Nephron progenitor cell (in vitro differentiated cells): ENCODE measurements around the gene LPP.
A peak's percentile ranks its signal among the peaks of the same experiment; 100 is the strongest.

Experiments used
- DNase-seq: peaks from one replicate; pipeline ENCODE4 v3.0.0; 2021
- H3K27ac Mint-ChIP-seq: 2 replicates; pipeline ENCODE4 v1.8.0; 2021; ENCODE audit warnings: mild to moderate bottlenecking, moderate library complexity, mixed read lengths
- H3K27me3 Mint-ChIP-seq: 2 replicates; pipeline ENCODE4 v1.8.0; 2021; ENCODE audit warnings: mild to moderate bottlenecking, low read depth, mixed read lengths; ENCODE audit not compliant: poor library complexity
- H3K36me3 Mint-ChIP-seq: 2 replicates; pipeline ENCODE4 v1.8.0; 2021; ENCODE audit warnings: low read depth, mixed read lengths
- H3K4me1 Mint-ChIP-seq: 2 replicates; pipeline ENCODE4 v1.8.0; 2021; ENCODE audit warnings: mixed read lengths
- H3K4me3 Mint-ChIP-seq: 2 replicates; pipeline ENCODE4 v1.8.0; 2021; ENCODE audit warnings: mild to moderate bottlenecking, moderate library complexity, mixed read lengths
- H3K9me3 Mint-ChIP-seq: 2 replicates; pipeline ENCODE4 v1.8.0; 2021; ENCODE audit warnings: mild to moderate bottlenecking, moderate library complexity, mixed read lengths
- TF ChIP-seq, protein P1 (sequence below): fragments of 200-600 bp; sonication (generic); IDR thresholded peaks from 2 replicates; pipeline ENCODE4 v1.5.0; 2021; ENCODE audit warnings: antibody characterized with exemption

LPP gene

DNA sequence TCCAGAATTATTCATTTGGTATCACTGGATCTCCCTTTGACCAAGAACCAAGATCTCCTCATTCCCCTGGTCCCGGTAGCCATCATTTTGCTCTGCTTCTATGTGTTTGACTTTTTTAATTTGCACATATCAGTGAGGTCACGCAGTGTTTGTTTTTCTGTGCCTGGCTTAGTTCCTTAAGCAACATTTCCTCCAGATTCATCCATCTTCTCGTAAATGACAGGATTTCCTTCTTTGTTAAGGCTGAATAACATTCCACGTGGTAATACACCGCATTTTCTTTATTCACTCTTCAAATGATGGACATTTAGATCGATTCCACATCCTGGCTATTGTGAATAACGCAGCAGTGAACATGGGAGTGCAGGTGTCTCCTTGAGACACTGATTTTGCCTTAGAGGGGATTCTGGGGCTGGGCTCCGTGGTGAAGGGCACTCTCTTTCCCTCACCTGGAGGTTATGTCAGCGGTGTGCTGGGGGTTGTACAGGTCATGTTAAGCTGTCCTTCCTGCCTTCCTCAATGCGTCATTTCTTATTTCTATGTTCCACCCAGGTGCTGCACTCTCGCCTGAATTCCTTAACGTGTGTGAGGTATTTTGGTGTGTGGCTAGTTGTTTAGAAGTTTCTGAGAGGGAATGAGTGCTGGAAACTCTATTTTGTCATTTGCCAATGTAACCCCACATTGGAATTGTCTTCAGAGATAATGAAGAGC lies 212.2 kb downstream of the LPP start:
- Mint-ChIP-seq H3K36me3 (peaks cover 4% of the 10 kb centered on the region), H3K9me3 (no peaks in the 10 kb centered on the region), H3K27me3 (no peaks in the 10 kb centered on the region), H3K27ac (peak overlapping the region; percentile 74), H3K4me1 (peaks cover 40% of the 10 kb centered on the region), H3K4me3 (no peak overlapping the region)
- TF ChIP-seq, protein P1, sequence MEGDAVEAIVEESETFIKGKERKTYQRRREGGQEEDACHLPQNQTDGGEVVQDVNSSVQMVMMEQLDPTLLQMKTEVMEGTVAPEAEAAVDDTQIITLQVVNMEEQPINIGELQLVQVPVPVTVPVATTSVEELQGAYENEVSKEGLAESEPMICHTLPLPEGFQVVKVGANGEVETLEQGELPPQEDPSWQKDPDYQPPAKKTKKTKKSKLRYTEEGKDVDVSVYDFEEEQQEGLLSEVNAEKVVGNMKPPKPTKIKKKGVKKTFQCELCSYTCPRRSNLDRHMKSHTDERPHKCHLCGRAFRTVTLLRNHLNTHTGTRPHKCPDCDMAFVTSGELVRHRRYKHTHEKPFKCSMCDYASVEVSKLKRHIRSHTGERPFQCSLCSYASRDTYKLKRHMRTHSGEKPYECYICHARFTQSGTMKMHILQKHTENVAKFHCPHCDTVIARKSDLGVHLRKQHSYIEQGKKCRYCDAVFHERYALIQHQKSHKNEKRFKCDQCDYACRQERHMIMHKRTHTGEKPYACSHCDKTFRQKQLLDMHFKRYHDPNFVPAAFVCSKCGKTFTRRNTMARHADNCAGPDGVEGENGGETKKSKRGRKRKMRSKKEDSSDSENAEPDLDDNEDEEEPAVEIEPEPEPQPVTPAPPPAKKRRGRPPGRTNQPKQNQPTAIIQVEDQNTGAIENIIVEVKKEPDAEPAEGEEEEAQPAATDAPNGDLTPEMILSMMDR, result no peak
- DNase-seq, result no peak

DNA sequence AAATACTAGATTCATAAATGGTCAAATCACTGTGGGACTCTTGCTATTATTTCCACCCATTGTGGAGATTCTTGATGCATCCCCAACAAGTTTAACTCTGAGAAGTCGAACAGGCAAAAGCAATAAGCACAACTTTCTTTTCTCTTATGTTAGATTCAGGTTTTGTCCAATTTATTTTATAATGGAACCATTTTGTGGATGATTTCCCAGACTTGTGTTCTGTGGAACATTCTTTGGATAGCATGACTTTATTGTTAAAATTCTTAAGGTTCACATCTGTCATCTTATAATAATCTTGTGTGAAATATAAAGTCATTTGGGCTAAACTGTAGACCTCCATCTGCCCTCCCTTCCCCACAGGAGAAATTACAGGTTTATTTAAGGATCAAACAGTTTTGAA lies 213.7 kb downstream of the LPP start:
- H3K36me3 Mint-ChIP-seq, result peaks cover 4% of the 10 kb centered on the region
- H3K27ac Mint-ChIP-seq, result peak overlapping the region; percentile 32
- peaks cover 34% of the 10 kb centered on the region for H3K4me1 Mint-ChIP-seq
- peaks cover 5% of the 10 kb centered on the region for H3K9me3 Mint-ChIP-seq
- TF ChIP-seq, protein P1, result no peak
- DNase-seq, result no peak
- no peak overlapping the region for H3K4me3 Mint-ChIP-seq
- H3K27me3 Mint-ChIP-seq, result no peaks in the 10 kb centered on the region

DNA sequence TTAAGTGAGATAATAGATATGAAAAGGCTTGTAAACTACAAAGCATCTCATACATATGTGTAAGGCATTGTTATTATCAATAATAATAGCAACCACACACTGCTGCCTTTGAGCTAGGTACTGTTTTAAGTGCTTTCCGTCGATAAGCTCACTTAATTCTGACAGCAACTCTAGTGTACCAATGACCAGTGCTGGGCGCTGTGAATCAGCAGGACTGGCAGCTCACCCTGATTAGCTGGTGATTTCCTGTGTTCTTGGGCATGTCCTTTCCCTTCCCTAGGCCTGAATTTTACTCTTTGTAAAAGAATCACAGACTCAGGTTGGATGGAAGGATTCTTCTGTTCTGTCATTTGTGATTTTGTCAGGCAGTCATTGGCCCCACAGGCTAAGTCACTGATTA lies 215.6 kb downstream of the LPP start:
- peaks cover 8% of the 10 kb centered on the region for H3K36me3 Mint-ChIP-seq

DNA sequence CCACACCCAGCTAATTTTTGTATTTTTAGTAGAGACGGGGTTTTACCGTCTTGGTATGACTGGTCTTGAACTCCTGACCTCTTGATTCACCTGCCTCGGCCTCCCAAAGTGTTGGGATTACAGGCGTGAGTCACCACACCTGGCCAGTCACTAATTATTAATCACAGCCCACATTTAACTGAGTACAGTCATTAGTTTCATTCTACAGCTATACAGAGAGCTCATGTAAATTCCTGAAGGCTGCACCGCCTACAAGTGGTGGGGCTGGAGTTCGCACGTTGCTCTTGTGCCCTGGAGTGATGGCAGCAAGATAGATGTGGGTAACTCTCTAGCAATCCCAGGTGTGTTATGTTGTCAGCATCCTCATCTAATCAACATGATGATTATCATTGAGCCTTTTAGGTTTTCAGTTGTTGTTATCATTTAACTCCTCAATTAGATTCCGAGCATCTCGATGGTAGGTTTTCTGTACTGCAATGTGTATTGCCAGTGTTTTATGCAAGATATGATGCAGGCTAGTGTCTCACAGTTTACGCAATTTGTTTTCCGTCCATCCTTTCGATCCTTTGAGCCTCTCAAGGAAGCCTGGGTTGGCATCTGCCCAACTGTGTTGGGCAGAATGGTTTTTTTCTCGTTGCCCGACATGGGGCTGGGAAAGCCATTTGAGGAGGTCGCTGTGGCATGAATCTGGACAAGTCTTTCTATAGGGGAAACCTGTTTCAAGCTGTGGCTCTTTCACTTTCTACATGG lies 216.3 kb downstream of the LPP start:
- TF ChIP-seq, protein P1, result no peak
- peaks cover 15% of the 10 kb centered on the region for H3K9me3 Mint-ChIP-seq
- peaks cover 21% of the 10 kb centered on the region for H3K4me1 Mint-ChIP-seq
- H3K4me3 Mint-ChIP-seq, result no peak overlapping the region
- peaks cover 10% of the 10 kb centered on the region for H3K36me3 Mint-ChIP-seq
- H3K27ac Mint-ChIP-seq, result no peak overlapping the region
- no peak for DNase-seq
- no peaks in the 10 kb centered on the region for H3K27me3 Mint-ChIP-seq

More for the DNA sequence above, 215.6 kb downstream of the LPP start:
- Mint-ChIP-seq H3K9me3 (peaks cover 12% of the 10 kb centered on the region), H3K4me1 (peaks cover 28% of the 10 kb centered on the region), H3K4me3 (no peak overlapping the region), H3K27me3 (no peaks in the 10 kb centered on the region), H3K27ac (no peak overlapping the region)
- TF ChIP-seq, protein P1, result no peak
- DNase-seq, result no peak

DNA sequence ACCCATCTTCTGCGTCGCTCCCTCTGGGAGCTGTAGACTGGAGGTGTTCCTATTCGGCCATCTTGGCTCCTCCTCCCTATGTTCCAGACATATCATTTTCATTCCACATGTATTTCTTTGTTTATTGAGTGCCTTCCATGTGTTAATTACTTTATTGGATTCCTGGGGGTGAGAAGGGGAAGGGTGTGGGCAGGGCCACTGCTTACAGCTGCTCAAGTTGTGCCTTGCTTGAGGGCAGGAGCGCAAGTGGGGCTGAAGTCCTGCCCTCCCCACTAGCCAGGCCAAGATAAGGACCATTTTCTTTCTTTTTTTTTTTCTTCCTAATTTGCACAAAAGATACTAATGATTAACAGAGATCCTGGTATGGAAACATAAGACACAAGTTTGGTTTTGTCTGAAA lies 224.8 kb downstream of the LPP start:
- Mint-ChIP-seq H3K9me3 (peaks cover 57% of the 10 kb centered on the region), H3K4me1 (no peaks in the 10 kb centered on the region), H3K27ac (no peak overlapping the region), H3K4me3 (no peak overlapping the region), H3K27me3 (peaks cover 8% of the 10 kb centered on the region), H3K36me3 (peaks cover 59% of the 10 kb centered on the region)
- DNase-seq, result no peak
- TF ChIP-seq, protein P1, result no peak
